HG03103 (cell line): ENCODE results near the gene TMEM60.
A peak's percentile ranks its signal among the peaks of the same experiment; 100 is the strongest.
"Not testable (repeated sequence)": the region's sequence is repeated elsewhere in the genome, so short reads cannot be mapped to it uniquely, and the experiment has no call there.

Experiments used
- ATAC-seq: cut with Tn5 transposase; IDR thresholded peaks from one replicate; pipeline ENCODE4 v1.9.1; 2021; ENCODE audit warnings: low read depth; ENCODE audit not compliant: unreplicated experiment

The TMEM60 gene

DNA sequence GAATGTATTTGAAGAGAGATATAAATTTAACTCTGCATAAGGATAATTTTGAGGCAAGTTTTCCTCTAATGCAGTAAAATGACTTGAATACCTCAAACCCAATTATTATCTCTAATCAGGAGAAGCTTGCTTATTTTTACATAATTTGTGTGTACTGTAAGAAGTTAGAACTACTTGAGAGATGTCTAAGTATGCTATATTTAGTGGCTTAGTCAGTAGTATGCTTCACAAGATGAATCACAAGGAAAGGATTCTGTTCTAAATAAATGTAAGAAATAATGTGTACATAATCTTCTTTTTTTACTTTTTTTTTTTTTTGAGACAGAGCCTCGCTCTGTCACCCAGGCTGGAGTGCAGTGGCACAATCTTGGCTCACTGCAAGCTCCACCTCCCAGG, 14.1 kb upstream of the TMEM60 start:
- ATAC-seq: no peak

DNA sequence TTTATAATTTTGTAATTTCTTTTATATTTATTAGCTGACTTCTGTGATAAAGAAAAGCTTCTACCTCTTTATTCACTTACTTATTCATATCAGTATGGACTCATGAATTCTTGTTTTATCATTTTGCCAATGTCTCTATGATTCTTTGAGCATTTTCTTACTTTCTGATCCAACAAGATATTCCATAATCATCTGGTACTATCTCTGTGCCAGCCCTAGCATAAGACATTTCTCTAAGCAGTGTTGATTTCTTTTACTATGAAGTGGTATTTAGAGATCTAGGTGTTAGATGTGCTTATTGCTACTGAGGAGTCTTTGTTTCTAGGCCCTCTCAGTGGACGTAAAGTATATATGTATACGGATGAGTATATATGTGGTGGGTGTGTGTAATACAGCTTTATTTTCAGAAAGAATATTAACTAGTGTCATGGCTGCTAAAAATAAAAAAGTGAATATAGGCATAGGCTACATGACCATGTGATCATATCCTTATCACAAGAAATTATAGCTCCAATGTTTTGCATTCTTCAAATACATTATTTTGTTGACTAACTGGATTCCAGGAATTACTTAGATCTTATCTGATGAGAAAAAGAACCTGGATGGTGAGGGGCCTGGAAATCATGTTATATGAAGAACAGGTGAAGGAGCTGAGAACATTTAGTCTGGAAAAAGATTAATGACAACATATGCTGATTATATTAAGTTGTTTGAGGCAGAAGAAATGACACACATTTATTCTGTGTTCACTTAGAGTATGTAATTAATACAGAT, 13.5 kb upstream of the TMEM60 start:
- no peak for ATAC-seq

- ATAC-seq: no peak
Measured at GRCh38 chr7:77808517-77808916, 10.3 kb upstream of the TMEM60 start.

DNA sequence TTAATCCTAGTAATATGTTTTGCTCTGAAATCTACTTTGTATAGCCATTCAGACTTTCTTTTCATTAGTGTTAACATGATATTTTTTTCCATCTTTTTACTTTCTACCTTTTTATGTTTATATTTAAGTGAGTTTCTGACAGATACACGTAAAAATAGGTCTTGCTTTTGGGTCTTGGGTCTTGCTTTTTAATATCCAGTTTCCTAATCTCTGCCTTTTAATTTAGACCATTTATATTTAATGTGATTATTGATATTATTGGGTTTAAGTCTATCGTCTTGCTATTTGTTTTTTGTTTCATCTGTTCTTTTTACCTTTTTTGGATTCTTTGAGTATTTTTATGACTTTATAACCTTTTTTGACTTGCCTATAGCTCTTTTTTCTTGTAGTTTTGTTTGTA, 8.2 kb upstream of the TMEM60 start:
- no peak for ATAC-seq

- ATAC-seq: no peak
Measured at GRCh38 chr7:77802557-77803405, 4.5 kb upstream of the TMEM60 start.

- no peak for ATAC-seq
Measured at GRCh38 chr7:77800730-77801129, 2.5 kb upstream of the TMEM60 start.

GRCh38 chr7:77800158-77800557, 1.9 kb upstream of the TMEM60 start:
- ATAC-seq: no peak

- ATAC-seq: no peak
Measured at GRCh38 chr7:77799078-77799964, 1.1 kb upstream of the TMEM60 start.

- ATAC-seq: peak; percentile 18
Measured at GRCh38 chr7:77797734-77798393, 370 bp downstream of the TMEM60 start.

GRCh38 chr7:77796960-77797359, 1.3 kb downstream of the TMEM60 start:
- ATAC-seq: no peak

DNA sequence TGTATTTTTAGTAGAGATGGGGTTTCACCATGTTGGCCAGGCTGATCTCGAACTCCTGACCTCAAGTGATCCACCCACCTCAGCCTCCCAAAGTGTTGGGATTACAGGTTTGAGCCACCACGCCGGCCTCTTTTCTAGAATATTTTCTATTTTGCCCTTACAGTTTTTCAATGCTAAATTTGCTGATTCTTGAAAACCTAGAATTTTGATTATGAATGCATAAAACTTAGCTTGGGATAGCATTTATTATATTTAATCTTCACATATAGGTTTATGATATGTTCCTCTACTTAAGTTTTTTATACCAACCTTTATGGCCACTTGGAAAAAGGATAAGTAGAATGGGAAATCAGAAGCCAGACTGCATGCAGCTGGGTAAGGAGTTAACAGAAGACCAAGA, 2.1 kb downstream of the TMEM60 start:
- no peak for ATAC-seq

GRCh38 chr7:77794000-77794399, 4.2 kb downstream of the TMEM60 start:
- ATAC-seq: no peak

GRCh38 chr7:77791956-77792355, 6.3 kb downstream of the TMEM60 start:
- ATAC-seq: no peak

DNA sequence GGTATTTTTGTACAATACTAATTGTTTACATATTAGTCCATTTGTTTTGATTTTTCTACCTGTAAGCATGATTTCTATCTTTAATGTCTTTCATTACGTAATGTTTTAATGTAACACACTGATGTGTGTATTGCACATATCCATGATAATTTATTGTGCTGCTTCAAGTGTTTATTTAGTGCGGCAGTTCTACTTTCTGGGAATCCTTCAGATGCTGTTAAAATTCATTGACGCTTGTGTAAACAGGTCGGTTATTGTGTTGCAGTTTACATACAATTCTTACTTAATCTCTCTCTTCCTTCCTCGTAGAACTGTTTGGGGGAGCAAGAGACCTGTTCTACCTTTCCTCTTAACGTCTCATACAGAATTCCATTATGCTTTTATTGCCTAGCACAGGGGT, 6.9 kb downstream of the TMEM60 start:
- no peak for ATAC-seq

- ATAC-seq: no peak
Measured at GRCh38 chr7:77788327-77788902, 9.8 kb downstream of the TMEM60 start.

- no peak for ATAC-seq
Measured at GRCh38 chr7:77786741-77787140, 11.5 kb downstream of the TMEM60 start.

GRCh38 chr7:77786018-77786417, 12.2 kb downstream of the TMEM60 start:
- no peak for ATAC-seq

GRCh38 chr7:77784426-77784825, 13.8 kb downstream of the TMEM60 start:
- ATAC-seq: not testable (repeated sequence)

DNA sequence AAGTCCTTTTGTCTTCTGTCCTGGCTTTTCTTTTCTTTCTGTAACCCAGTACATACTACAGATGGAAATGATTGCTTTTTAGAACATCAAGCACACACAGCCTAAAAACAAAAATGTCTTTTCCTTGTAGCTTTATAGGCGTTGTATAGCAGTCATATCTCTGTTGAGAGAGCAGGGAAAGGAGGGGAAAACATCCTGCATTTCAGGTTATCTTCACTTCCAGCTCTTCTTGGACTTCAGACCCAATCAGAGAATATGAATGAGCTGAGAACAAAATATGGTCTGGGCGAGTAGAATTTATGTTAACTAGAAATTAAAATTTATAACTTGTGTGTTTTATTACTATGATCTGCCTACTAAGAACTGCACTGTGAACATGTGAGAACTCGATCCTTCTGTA, 14.7 kb downstream of the TMEM60 start:
- no peak for ATAC-seq

- no peak for ATAC-seq
Measured at GRCh38 chr7:77783111-77783510, 15.1 kb downstream of the TMEM60 start.
